GM12878 (cell line): Measurements from ENCODE around the gene RAE1. TPM values are rescaled to one million over a fixed set of nuclear protein-coding genes. Genes with fewer than 3 reads are reported as not detected.

Experiments
- ATF3 ChIP-seq: IDR thresholded peaks from 2 replicates; pipeline ENCODE4 v1.6.1; 2011; ENCODE audit warnings: low read depth, mild to moderate bottlenecking, low read length, moderate library complexity, borderline replicate concordance; ENCODE audit errors: extremely low read depth
- CBX5 ChIP-seq: sonication (generic); IDR thresholded peaks from 2 replicates; pipeline ENCODE4 v1.6.1; 2016; ENCODE audit warnings: low read depth, moderate library complexity, mild to moderate bottlenecking, inconsistent platforms
- E4F1 ChIP-seq: fragments of 450-650 bp; IDR thresholded peaks from 2 replicates; pipeline ENCODE4 v1.6.1; 2018; ENCODE audit warnings: borderline replicate concordance, mild to moderate bottlenecking; ENCODE audit not compliant: partially characterized antibody
- FOS ChIP-seq: IDR thresholded peaks from 3 replicates; pipeline ENCODE4 v1.6.1; 2011; ENCODE audit warnings: borderline replicate concordance; ENCODE audit not compliant: insufficient read length; ENCODE audit errors: extremely low read depth
- HDGF ChIP-seq: fragments of 450-650 bp; IDR thresholded peaks from 2 replicates; pipeline ENCODE4 v1.6.1; 2016; ENCODE audit warnings: antibody characterized with exemption
- IKZF1 ChIP-seq: fragments of 450-650 bp; conservative IDR thresholded peaks from 2 replicates; pipeline ENCODE4 v1.6.1; 2017; ENCODE audit warnings: antibody characterized with exemption, mild to moderate bottlenecking
- IRF5 ChIP-seq: fragments of 450-650 bp; IDR thresholded peaks from 2 replicates; pipeline ENCODE4 v1.6.1; 2017; ENCODE audit warnings: borderline replicate concordance
- NFXL1 ChIP-seq: fragments of 450-650 bp; IDR thresholded peaks from 2 replicates; pipeline ENCODE4 v1.6.1; 2017; ENCODE audit warnings: antibody characterized with exemption, mild to moderate bottlenecking, borderline replicate concordance
- PAX5 ChIP-seq: IDR thresholded peaks from 2 replicates; pipeline ENCODE4 v1.6.1; 2011; ENCODE audit warnings: low read depth, low read length, borderline replicate concordance
- PBX3 ChIP-seq: IDR thresholded peaks from 2 replicates; pipeline ENCODE4 v1.6.1; 2011; ENCODE audit warnings: mild to moderate bottlenecking, low read depth, low read length, moderate library complexity; ENCODE audit not compliant: insufficient replicate concordance
- ZNF592 ChIP-seq: fragments of 450-650 bp; IDR thresholded peaks from 2 replicates; pipeline ENCODE4 v1.6.1; 2017; ENCODE audit warnings: mild to moderate bottlenecking, moderate library complexity
- ZZZ3 ChIP-seq: IDR thresholded peaks from 2 replicates; pipeline ENCODE4 v1.6.1; 2011; ENCODE audit warnings: low read depth; ENCODE audit not compliant: control insufficient read depth, insufficient read length
- polyA plus RNA-seq, 11 experiments: library from polyadenylated mRNA; depleted of rRNA in 4 of 11; unstranded in 6 of 11; stranded (reverse) in 5 of 11; fragments of >200 nt; fragmentation: Nextera tagmentation in 4 of 11; fragmentation: Illumina TruSeq in 1 of 11; extraction: Ambion mirVana in 4 of 11; extraction: Trizol in 1 of 11; gene quantifications; 1 replicate in 1 of 11; 2 replicates in 10 of 11; pipeline versions ENCODE4 v1.2.1 to v1.2.3, GENCODE V29; 2011 to 2016; ENCODE audit warnings: inconsistent platforms in 2 of 11, missing spikeins in 2 of 11, low read depth in 1 of 11
- total RNA-seq, 4 experiments: library from RNA; depleted of rRNA in 3 of 4; stranded (reverse); fragments of >200 nt in 3 of 4; fragmentation: Illumina TruSeq in 1 of 4; extraction: Trizol in 1 of 4; gene quantifications; 2 replicates each; pipeline versions ENCODE4 v1.2.1 to v1.2.3, GENCODE V29; 2013 to 2021

RAE1 gene
- total and polyA plus RNA-seq, 10 of the 15 experiments (the other 5 are each of a cell fraction or from before 2014, with no cell fraction given), result 28.7 to 107 (median 49.3) TPM

- TF ChIP-seq ZNF592, result no peak
- TF ChIP-seq ZZZ3, result no peak
- no peak for TF ChIP-seq E4F1
- peak; percentile 64; the same call in 1 of the 2 replicates for TF ChIP-seq HDGF
- TF ChIP-seq CBX5, result no peak
- peak; percentile 16; the same call in 1 of the 2 replicates for TF ChIP-seq PAX5
- no peak for TF ChIP-seq FOS
- TF ChIP-seq ATF3, result no peak
- peak; percentile 58 for TF ChIP-seq PBX3
- no peak for TF ChIP-seq IRF5
- no peak for TF ChIP-seq NFXL1
- TF ChIP-seq IKZF1, result peak; percentile 23; the same call in 1 of the 2 replicates
- TF ChIP-seq, all 136 proteins: peak for 11
Observed at GRCh38 chr20:57396984-57397692, 46.1 kb downstream of the RAE1 start (continued).
